Transverse colon (tissue), 4 donors: ENCODE results near the gene NCOA3. TPM values are rescaled to one million over a fixed set of nuclear protein-coding genes. Genes with fewer than 3 reads are reported as not detected.

Source experiments
- DNase-seq: peaks from one replicate; pipeline ENCODE4 v3.0.0-alpha.2; 2019
- H3K27ac ChIP-seq, 4 donors: fragments of 200-600 bp; sonication (generic); 2 replicates each; pipeline ENCODE4 v1.5.1; 2016 to 2018; ENCODE audit warnings: inconsistent platforms in 4 of 4
- H3K27me3 ChIP-seq: fragments of 200-600 bp; sonication (generic); 2 replicates; pipeline ENCODE4 v1.5.1; 2017; ENCODE audit warnings: inconsistent platforms
- H3K36me3 ChIP-seq, 4 donors: fragments of 200-600 bp; sonication (generic); 2 replicates each; pipeline ENCODE4 v1.5.1; 2017 to 2019; ENCODE audit warnings: inconsistent platforms in 4 of 4
- H3K4me1 ChIP-seq, 4 donors: fragments of 200-600 bp; sonication (generic); 2 replicates each; pipeline ENCODE4 v1.5.1; 2017 to 2020; ENCODE audit warnings: inconsistent platforms in 4 of 4
- H3K4me3 ChIP-seq, 4 donors: fragments of 200-600 bp; sonication (generic); 1 replicate in 1 of 4; 2 replicates in 3 of 4; pipeline versions ENCODE4 v1.5.1 to v1.6.1; 2017 to 2019; ENCODE audit warnings: inconsistent platforms in 4 of 4
- H3K9me3 ChIP-seq, 2 donors: fragments of 200-600 bp; sonication (generic); 2 replicates each; pipeline ENCODE4 v1.5.1; 2017 to 2019; ENCODE audit warnings: inconsistent platforms in 2 of 2
- EP300 ChIP-seq: sonication (generic); formaldehyde crosslinking; IDR thresholded peaks from one replicate; pipeline ENCODE4 v1.6.1; 2017; ENCODE audit warnings: antibody characterized with exemption, low read depth
- POLR2A ChIP-seq: fragments of 450-650 bp; IDR thresholded peaks from one replicate; pipeline ENCODE4 v1.6.1; 2016; ENCODE audit warnings: antibody characterized with exemption, mild to moderate bottlenecking, moderate library complexity
- POLR2AphosphoS5 ChIP-seq, 3 donors: sonication (generic); formaldehyde crosslinking; IDR thresholded peaks; one replicate each; pipeline ENCODE4 v1.6.1; 2016; ENCODE audit warnings: antibody characterized with exemption in 3 of 3
- WGBS, 2 donors: methylation state at CpG; one replicate each; pipeline ENCODE4 v1.1.5; 2018; ENCODE audit warnings: low coverage in 1 of 2; 5-methylcytosine and 5-hydroxymethylcytosine counted together
- in situ Hi-C, 4 donors: fragments of 200-750 bp; cut with MboI; loops; one replicate each; pipeline versions ENCODE4 v1.15.0 to v1.15.1; 2017; ENCODE audit warnings: low sequenced_read_pairs in 3 of 4, low pct_ligation_motif_present in 1 of 4, low pct_unique_long_range_greater_than_20kb in 1 of 4
- intact Hi-C: fragments of 100-400 bp; cut with DNase I; formaldehyde crosslinking; loops from one replicate; pipeline ENCODE4 v1.15.1; 2023; ENCODE audit warnings: low total_unique reads
- total RNA-seq, 4 donors: library from RNA; depleted of rRNA; stranded (reverse); fragments of >200 nt; gene quantifications; one replicate each; pipeline ENCODE4 v1.1.0, GENCODE V29; 2016
- TF ChIP-seq, protein P1 (sequence below), 5 experiments: fragments of 200-600 bp in 3 of 5; fragments of 450-650 bp in 2 of 5; sonication (generic) in 3 of 5; IDR thresholded peaks; 1 replicate in 2 of 5; 2 replicates in 3 of 5; pipeline ENCODE4 v1.5.1; 2016 to 2017; ENCODE audit warnings: antibody characterized with exemption in 5 of 5, inconsistent platforms in 3 of 5, mild to moderate bottlenecking in 2 of 5, moderate library complexity in 1 of 5

The NCOA3 gene
- total RNA-seq, 4 donors from 2014 or later: 9.2 to 39.1 (median 22.3) TPM

DNA sequence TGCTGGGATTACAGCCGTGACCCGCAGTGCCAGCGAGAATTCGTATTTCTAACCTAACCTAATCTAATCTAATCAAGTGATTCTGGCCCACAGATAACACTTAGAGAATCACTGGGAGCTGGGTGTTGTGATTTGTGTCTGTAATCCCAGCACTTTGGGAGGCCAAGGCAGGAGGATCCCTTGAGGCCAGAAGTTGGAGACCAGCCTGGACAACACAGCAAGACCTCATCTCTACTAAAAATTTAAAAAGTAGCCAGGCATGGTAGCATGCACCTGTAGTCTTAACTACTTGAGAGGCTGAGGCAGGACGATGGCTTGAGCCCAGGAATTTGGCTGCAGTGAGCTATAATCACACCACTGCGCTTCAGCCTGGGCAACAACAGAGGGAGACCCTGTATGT is 21.4 kb upstream of the NCOA3 start:
- Histone ChIP-seq H3K36me3 (no peaks in the 10 kb centered on the region), H3K4me3 (no peak overlapping the region), H3K27me3 (no peaks in the 10 kb centered on the region), H3K4me1 (peaks cover 0 to 6% (median 0%) of the 10 kb centered on the region in 4 donors), H3K27ac (no peak overlapping the region), H3K9me3 (no peaks in the 10 kb centered on the region)
- in situ Hi-C loops (no loop called here), intact Hi-C loops (no loop called here)
- TF ChIP-seq, protein P1, sequence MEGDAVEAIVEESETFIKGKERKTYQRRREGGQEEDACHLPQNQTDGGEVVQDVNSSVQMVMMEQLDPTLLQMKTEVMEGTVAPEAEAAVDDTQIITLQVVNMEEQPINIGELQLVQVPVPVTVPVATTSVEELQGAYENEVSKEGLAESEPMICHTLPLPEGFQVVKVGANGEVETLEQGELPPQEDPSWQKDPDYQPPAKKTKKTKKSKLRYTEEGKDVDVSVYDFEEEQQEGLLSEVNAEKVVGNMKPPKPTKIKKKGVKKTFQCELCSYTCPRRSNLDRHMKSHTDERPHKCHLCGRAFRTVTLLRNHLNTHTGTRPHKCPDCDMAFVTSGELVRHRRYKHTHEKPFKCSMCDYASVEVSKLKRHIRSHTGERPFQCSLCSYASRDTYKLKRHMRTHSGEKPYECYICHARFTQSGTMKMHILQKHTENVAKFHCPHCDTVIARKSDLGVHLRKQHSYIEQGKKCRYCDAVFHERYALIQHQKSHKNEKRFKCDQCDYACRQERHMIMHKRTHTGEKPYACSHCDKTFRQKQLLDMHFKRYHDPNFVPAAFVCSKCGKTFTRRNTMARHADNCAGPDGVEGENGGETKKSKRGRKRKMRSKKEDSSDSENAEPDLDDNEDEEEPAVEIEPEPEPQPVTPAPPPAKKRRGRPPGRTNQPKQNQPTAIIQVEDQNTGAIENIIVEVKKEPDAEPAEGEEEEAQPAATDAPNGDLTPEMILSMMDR (IDR thresholded peaks at IDR 0.05): no peak
- TF ChIP-seq POLR2AphosphoS5 (IDR thresholded peaks at IDR 0.05) (no peak), POLR2A (no peak), EP300 (no peak)
- WGBS, 2 donors: 90 to 93% methylated on average over 2 to 6 of the region's 6 CpGs
- DNase-seq: no peak

DNA sequence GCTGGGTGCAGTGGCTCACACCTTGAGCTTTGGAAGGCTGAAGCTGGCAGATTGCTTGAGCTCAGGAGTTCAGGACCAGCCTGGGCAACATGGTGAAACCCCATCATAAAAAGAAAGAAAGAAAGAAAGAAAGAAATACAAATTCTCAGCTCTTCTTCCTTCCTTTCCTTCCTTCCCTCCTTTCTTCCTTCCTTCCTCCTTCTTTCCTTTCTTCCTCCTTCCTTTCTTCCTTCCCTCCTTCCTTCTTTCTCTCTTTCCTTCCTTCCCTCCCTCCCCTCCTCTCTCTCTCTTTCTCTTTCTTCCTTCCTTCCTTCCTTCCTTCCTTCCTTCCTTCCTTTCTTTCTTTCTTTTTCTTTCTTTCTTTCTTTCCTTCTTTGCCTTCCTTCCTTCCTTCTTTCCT is 21.0 kb upstream of the NCOA3 start:
- H3K9me3 ChIP-seq: no peaks in the 10 kb centered on the region
- no peaks in the 10 kb centered on the region for H3K36me3 ChIP-seq
- intact Hi-C loops: no loop called here
- H3K4me3 ChIP-seq: no peak overlapping the region
- TF ChIP-seq EP300 (no peak), POLR2A (no peak), POLR2AphosphoS5 (IDR thresholded peaks at IDR 0.05) (no peak)
- TF ChIP-seq, protein P1 (IDR thresholded peaks at IDR 0.05): no peak
- no peaks in the 10 kb centered on the region for H3K27me3 ChIP-seq
- H3K4me1 ChIP-seq: peaks cover 0 to 6% (median 0%) of the 10 kb centered on the region in 4 donors
- H3K27ac ChIP-seq: no peak overlapping the region
- in situ Hi-C loops: no loop called here
- no peak for DNase-seq

DNA sequence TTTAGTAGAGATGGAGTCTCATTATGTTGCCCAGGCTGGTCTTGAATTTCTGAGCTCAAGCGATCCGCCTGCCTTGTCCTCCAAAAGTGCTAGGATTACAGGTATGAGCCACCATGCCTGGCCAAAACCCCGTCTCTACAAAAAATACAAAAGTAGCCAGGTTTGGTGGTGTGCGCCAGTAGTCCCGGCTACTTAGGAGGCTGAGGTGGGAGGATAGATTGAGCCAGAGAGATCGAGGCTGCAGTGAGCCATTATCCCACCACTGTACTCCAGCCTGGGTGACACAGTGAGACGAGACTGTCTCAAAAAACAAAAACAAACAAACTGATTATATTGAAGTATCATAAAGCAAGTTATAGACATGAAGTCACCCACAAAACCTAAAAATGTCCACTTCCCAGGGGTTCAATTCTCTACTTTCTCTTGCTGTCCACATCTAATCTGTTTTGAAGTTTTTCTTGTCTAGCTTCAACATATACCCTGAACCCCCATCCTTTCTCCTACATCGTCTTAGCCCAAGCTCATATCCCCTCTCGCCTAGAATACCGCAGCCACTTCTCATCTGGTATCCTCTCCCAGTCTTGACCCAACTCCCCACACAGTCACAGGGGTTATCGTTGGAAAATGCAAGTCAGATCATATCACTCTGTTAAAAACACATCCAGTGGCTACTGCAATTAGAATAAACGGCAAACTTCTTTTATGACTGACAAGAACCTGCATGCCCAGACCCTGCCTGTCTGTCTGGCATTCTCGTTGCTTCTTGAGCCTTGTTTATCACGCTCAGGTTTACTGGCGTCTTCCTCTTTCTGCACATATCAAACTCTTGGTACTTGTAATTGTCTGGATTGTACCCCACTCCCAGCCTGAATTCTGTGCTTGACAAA is 20.1 kb upstream of the NCOA3 start:
- 69 to 74% methylated on average over 11 to 15 of the region's 15 CpGs for WGBS, 2 donors
- intact Hi-C loops (no loop called here), in situ Hi-C loops (no loop called here)
- DNase-seq: no peak
- no peaks in the 10 kb centered on the region for H3K27me3 ChIP-seq
- H3K4me1 ChIP-seq: peaks cover 0 to 6% (median 0%) of the 10 kb centered on the region in 4 donors
- H3K27ac ChIP-seq: no peak overlapping the region
- no peaks in the 10 kb centered on the region for H3K36me3 ChIP-seq
- TF ChIP-seq EP300: no peak
- TF ChIP-seq POLR2A: no peak
- no peak for TF ChIP-seq POLR2AphosphoS5 (IDR thresholded peaks at IDR 0.05)
- TF ChIP-seq, protein P1 (IDR thresholded peaks at IDR 0.05): no peak
- H3K9me3 ChIP-seq: no peaks in the 10 kb centered on the region
- H3K4me3 ChIP-seq: no peak overlapping the region

DNA sequence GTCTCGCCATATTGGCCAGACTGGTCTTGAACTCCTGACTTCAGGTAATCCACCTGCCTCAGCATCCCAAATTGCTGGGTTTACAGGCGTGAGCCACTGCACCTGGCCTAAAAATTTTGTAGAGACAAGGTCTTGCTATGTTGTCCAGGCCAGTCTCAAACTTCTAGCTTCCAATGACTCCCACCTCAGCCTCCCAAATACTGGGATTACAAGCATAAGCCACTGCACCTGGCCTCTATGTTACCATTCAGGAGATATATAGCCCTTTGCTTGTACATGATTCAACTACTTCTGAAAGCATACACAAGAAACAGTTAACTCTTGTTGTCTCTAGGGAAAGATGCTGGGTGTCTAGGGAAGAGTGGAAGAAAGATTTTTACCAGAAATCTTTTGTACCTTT is 19.0 kb upstream of the NCOA3 start:
- Histone ChIP-seq H3K4me3 (no peak overlapping the region), H3K27me3 (no peaks in the 10 kb centered on the region), H3K4me1 (peaks cover 0 to 10% (median 0%) of the 10 kb centered on the region in 4 donors), H3K9me3 (no peaks in the 10 kb centered on the region), H3K36me3 (no peaks in the 10 kb centered on the region), H3K27ac (no peak overlapping the region)
- in situ Hi-C loops: no loop called here
- intact Hi-C loops: no loop called here
- TF ChIP-seq EP300: no peak
- no peak for TF ChIP-seq POLR2AphosphoS5 (IDR thresholded peaks at IDR 0.05)
- TF ChIP-seq, protein P1 (IDR thresholded peaks at IDR 0.05): no peak
- TF ChIP-seq POLR2A: no peak
- DNase-seq: no peak
- WGBS, 2 donors: 92 to 93% methylated on average over 2 of the region's 2 CpGs
